AG04450 (cell line): ENCODE data around the gene NAA35. TPM values are rescaled to one million over a fixed set of nuclear protein-coding genes. Genes with fewer than 3 reads are reported as not detected.
"Not testable (repeated sequence)": the region's sequence is repeated elsewhere in the genome, so short reads cannot be mapped to it uniquely, and the experiment has no call there.

ENCODE experiments used
- CTCF ChIA-PET: fragments of 300-600, 350-600 bp; formaldehyde crosslinking; extraction: SDS; loops from one replicate; lab custom pipeline; 2022; ENCODE audit warnings: antibody characterized with exemption, inconsistent platforms; lab: Charles Lee
- POLR2A ChIA-PET: fragments of 350-600 bp; formaldehyde crosslinking; extraction: SDS; loops from one replicate; lab custom pipeline; 2021; ENCODE audit warnings: antibody characterized with exemption, inconsistent platforms; lab: Yijun Ruan, JAX
- DNase-seq: peaks from one replicate; pipeline ENCODE4 v3.0.0-alpha.2; 2011; ENCODE audit warnings: low read depth, low spot score
- H3K27ac ChIP-seq: one replicate; pipeline ENCODE4 v1.5.1; 2012; ENCODE audit warnings: low read depth, low read length, control low read depth
- H3K27me3 ChIP-seq: one replicate; pipeline ENCODE4 v1.6.0; 2012; ENCODE audit warnings: low read length; ENCODE audit not compliant: control insufficient read depth, insufficient read depth
- H3K4me3 ChIP-seq: 2 replicates; pipeline ENCODE4 v1.5.1; 2011; ENCODE audit warnings: mild to moderate bottlenecking, low read depth, low read length, control low read depth
- H3K9me3 ChIP-seq: 2 replicates; pipeline ENCODE4 v1.5.1; 2012; ENCODE audit warnings: low read length; ENCODE audit not compliant: control insufficient read depth, insufficient read depth
- polyA plus RNA-seq: library from polyadenylated mRNA; depleted of rRNA; stranded (reverse); fragments of >200 nt; gene quantifications from 2 replicates; pipeline ENCODE4 v1.2.3, GENCODE V29; 2011
- TF ChIP-seq, protein P1 (sequence below): IDR thresholded peaks from 2 replicates; pipeline ENCODE4 v1.5.1; 2011; ENCODE audit warnings: low read depth, low read length, control low read depth, inconsistent platforms

NAA35 gene
- polyA plus RNA-seq, 1 experiment, result 25.2 TPM

DNA sequence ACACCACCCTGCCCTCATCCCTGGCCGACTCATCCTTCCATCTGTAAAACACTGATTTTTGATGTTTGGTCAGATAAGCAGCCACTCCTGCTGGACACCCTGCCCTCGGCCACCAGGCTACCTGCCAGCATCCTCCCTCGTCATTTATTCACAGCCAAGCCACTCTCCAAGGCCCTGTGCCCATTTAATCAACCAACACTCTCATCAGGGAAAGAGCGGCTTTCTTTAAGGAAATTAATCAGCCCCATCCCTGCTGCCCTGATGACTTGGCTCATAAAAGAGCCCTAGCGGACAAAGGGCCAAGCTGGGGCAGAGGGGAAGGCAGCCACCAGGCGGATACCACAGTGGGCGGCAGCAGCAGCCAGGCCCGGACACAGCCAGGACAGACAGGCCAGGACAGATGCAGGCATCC, 106.0 kb downstream of the NAA35 start:
- CTCF ChIA-PET, result no interaction called here
- no peaks in the 10 kb centered on the region for H3K9me3 ChIP-seq
- H3K27ac ChIP-seq, result no peak overlapping the region
- TF ChIP-seq, protein P1, sequence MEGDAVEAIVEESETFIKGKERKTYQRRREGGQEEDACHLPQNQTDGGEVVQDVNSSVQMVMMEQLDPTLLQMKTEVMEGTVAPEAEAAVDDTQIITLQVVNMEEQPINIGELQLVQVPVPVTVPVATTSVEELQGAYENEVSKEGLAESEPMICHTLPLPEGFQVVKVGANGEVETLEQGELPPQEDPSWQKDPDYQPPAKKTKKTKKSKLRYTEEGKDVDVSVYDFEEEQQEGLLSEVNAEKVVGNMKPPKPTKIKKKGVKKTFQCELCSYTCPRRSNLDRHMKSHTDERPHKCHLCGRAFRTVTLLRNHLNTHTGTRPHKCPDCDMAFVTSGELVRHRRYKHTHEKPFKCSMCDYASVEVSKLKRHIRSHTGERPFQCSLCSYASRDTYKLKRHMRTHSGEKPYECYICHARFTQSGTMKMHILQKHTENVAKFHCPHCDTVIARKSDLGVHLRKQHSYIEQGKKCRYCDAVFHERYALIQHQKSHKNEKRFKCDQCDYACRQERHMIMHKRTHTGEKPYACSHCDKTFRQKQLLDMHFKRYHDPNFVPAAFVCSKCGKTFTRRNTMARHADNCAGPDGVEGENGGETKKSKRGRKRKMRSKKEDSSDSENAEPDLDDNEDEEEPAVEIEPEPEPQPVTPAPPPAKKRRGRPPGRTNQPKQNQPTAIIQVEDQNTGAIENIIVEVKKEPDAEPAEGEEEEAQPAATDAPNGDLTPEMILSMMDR, result no peak
- H3K27me3 ChIP-seq, result no peaks in the 10 kb centered on the region
- DNase-seq, result no peak
- no peak overlapping the region for H3K4me3 ChIP-seq
- POLR2A ChIA-PET, result no interaction called here

GRCh38 chr9:86047361-86047760, 106.4 kb downstream of the NAA35 start:
- TF ChIP-seq, protein P1, result no peak
- Histone ChIP-seq H3K27me3 (no peaks in the 10 kb centered on the region), H3K4me3 (no peak overlapping the region), H3K9me3 (no peaks in the 10 kb centered on the region), H3K27ac (no peak overlapping the region)
- DNase-seq, result no peak
- CTCF ChIA-PET, result no interaction called here
- POLR2A ChIA-PET, result no interaction called here

DNA sequence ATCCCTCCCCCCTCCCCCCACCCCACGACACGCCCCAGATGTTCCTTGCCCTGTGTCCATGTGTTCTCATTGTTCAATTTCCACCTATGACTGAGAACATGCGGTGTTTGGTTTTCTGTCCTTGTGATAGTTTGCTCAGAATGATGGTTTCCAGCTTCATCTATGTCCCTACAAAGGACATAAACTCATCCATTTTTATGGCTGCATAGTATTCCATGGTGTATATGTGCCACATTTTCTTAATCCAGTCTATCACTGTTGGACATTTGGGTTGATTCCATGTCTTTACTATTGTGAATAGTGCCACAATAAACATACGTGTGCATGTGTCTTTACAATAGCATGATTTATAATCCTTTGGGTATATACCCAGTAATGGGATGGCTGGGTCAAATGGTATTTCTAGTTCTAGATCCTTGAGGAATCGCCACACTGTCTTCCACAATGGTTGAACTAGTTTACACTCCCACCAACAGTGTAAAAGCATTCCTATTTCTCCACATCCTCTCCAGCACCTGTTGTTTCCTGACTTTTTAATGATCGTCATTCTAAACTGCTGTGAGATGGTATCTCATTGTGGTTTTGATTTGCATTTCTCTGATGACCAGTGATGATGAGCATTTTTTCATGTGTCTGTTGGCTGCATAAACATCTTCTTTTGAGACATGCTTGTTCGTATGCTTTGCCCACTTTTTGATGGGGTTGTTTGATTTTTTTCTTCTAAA, 107.2 kb downstream of the NAA35 start:
- H3K27me3 ChIP-seq, POLR2A ChIA-PET, H3K4me3 ChIP-seq, H3K27ac ChIP-seq, H3K9me3 ChIP-seq, DNase-seq, CTCF ChIA-PET: not testable (repeated sequence)

- no peak overlapping the region for H3K27ac ChIP-seq
- H3K27me3 ChIP-seq, result no peaks in the 10 kb centered on the region
- no peak for DNase-seq
- no peak overlapping the region for H3K4me3 ChIP-seq
- ChIA-PET CTCF (no interaction called here), POLR2A (no interaction called here)
- TF ChIP-seq, protein P1, result no peak
- H3K9me3 ChIP-seq, result no peaks in the 10 kb centered on the region; the same call in 1 of the 2 replicates
Measured at GRCh38 chr9:86052556-86053468, 111.9 kb downstream of the NAA35 start.

- no peak overlapping the region for H3K4me3 ChIP-seq
- TF ChIP-seq, protein P1, result no peak
- no peak overlapping the region for H3K27ac ChIP-seq
- no peaks in the 10 kb centered on the region; the same call in 1 of the 2 replicates for H3K9me3 ChIP-seq
- H3K27me3 ChIP-seq, result no peaks in the 10 kb centered on the region
- no peak for DNase-seq
- ChIA-PET CTCF (interaction anchor here (0.7 kb wide), 1 partner anchor 147 kb away, joined by 3 read pairs; no protein-coding TSS in a partner anchor), POLR2A (no interaction called here)
Measured at GRCh38 chr9:86054695-86055094, 113.7 kb downstream of the NAA35 start.
